GM12878 (cell line): Measurements from ENCODE around the gene PHACTR3. TPM values are rescaled to one million over a fixed set of nuclear protein-coding genes. Genes with fewer than 3 reads are reported as not detected.

Experiments used
- ATAC-seq: fragments of 200-7000 bp; cut with Tn5 transposase; 3 replicates; pipeline ENCODE4 v1.9.1; 2020; ENCODE audit warnings: mild to moderate bottlenecking, moderate library complexity
- BruUV-seq: library from RNA; stranded (reverse); fragments of 400-500 nt; replicated peaks from 2 replicates; lab custom pipeline; 2021; lab: Mats Ljungman, UMichigan
- CTCF ChIA-PET: fragments of 300-600 bp; sonication (Branson Sonifier 250); formaldehyde crosslinking; extraction: SDS; loops from one replicate; lab custom pipeline; 2021; ENCODE audit warnings: inconsistent platforms; lab: Yijun Ruan, JAX
- POLR2A ChIA-PET: fragments of 350-600 bp; formaldehyde crosslinking; extraction: SDS; loops from one replicate; lab custom pipeline; 2021; ENCODE audit warnings: inconsistent platforms; lab: Charles Lee
- RAD21 ChIA-PET: fragments of 300-600 bp; sonication (Branson Sonifier 250); formaldehyde crosslinking; loops from one replicate; lab custom pipeline; 2023; ENCODE audit warnings: antibody characterized with exemption; ENCODE audit not compliant: unreplicated experiment; lab: Charles Lee
- SMC1A ChIA-PET: fragments of 300-600 bp; sonication (Branson Sonifier 250); formaldehyde crosslinking; loops from one replicate; lab custom pipeline; 2023; ENCODE audit not compliant: unreplicated experiment, uncharacterized antibody; lab: Charles Lee
- DNase-seq: peaks from one replicate; pipeline ENCODE4 v3.0.0-alpha.2; 2011; ENCODE audit warnings: low read depth, low spot score
- FAIRE-seq: peaks from 3 replicates; lab custom pipeline; 2011; peaks lifted over from hg19 to GRCh38; lab: Jason Lieb, UNC
- H2AFZ ChIP-seq: 2 replicates; pipeline ENCODE4 v1.6.0; 2011; ENCODE audit warnings: low read depth, low read length, control low read depth; ENCODE audit not compliant: control insufficient read depth
- H3K27ac ChIP-seq: 2 replicates; pipeline ENCODE4 v1.5.1; 2011; ENCODE audit warnings: control low read depth; ENCODE audit not compliant: control insufficient read depth, insufficient read depth
- H3K27me3 ChIP-seq, 2 experiments: replicated peaks in 1 of 2; 2 replicates each; pipeline versions ENCODE4 v1.6.0 to v1.6.1; 2011; ENCODE audit warnings: low read length in 1 of 2; ENCODE audit not compliant: control insufficient read depth in 2 of 2, insufficient read depth in 2 of 2
- H3K36me3 ChIP-seq, 2 experiments: 2 replicates each; pipeline ENCODE4 v1.5.1; 2011; ENCODE audit warnings: low read length in 1 of 2; ENCODE audit not compliant: control insufficient read depth in 2 of 2, insufficient read depth in 2 of 2
- H3K4me1 ChIP-seq: 2 replicates; pipeline ENCODE4 v1.6.1; 2011; ENCODE audit warnings: mild to moderate bottlenecking, low read length, moderate library complexity, mixed read lengths; ENCODE audit not compliant: control insufficient read depth, insufficient read depth
- H3K4me2 ChIP-seq: 2 replicates; pipeline ENCODE4 v1.6.0; 2011; ENCODE audit warnings: control low read depth; ENCODE audit not compliant: control insufficient read depth, insufficient read depth
- H3K4me3 ChIP-seq: fragments of 200-600 bp; sonication (generic); 2 replicates; pipeline ENCODE4 v1.5.1; 2016
- H3K79me2 ChIP-seq: 2 replicates; pipeline ENCODE4 v1.6.0; 2011; ENCODE audit warnings: low read length; ENCODE audit not compliant: control insufficient read depth, insufficient read depth
- H3K9ac ChIP-seq: 2 replicates; pipeline ENCODE4 v1.8.0; 2011; ENCODE audit warnings: low read length, control low read depth, mixed read lengths; ENCODE audit not compliant: control insufficient read depth, insufficient read depth
- H3K9me3 ChIP-seq: replicated peaks from 3 replicates; pipeline ENCODE4 v1.5.1; 2011; ENCODE audit warnings: mild to moderate bottlenecking, low read length; ENCODE audit not compliant: control insufficient read depth, insufficient read depth
- H4K20me1 ChIP-seq: 2 replicates; pipeline ENCODE4 v1.6.0; 2011; ENCODE audit not compliant: control insufficient read depth, insufficient read depth
- E4F1 ChIP-seq: fragments of 450-650 bp; IDR thresholded peaks from 2 replicates; pipeline ENCODE4 v1.6.1; 2018; ENCODE audit warnings: borderline replicate concordance, mild to moderate bottlenecking; ENCODE audit not compliant: partially characterized antibody
- EGR1 ChIP-seq, 2 experiments: IDR thresholded peaks; 1 replicate in 1 of 2; 2 replicates in 1 of 2; pipeline ENCODE4 v1.6.1; 2011 to 2012; ENCODE audit warnings: low read depth in 2 of 2, low read length in 2 of 2, borderline replicate concordance in 1 of 2, mild to moderate bottlenecking in 1 of 2, moderate library complexity in 1 of 2
- HCFC1 ChIP-seq: fragments of 150-350 bp; IDR thresholded peaks from 2 replicates; pipeline ENCODE4 v1.6.1; 2014; ENCODE audit warnings: low read length
- POLR2AphosphoS5 ChIP-seq: IDR thresholded peaks from 2 replicates; pipeline ENCODE4 v1.6.1; 2011; ENCODE audit warnings: mild to moderate bottlenecking, low read length, inconsistent platforms
- RCOR1 ChIP-seq: conservative IDR thresholded peaks from 2 replicates; pipeline ENCODE4 v1.6.1; 2012; ENCODE audit warnings: low read depth, low read length, improper control_type of control experiment
- SMAD5 ChIP-seq: IDR thresholded peaks from 2 replicates; pipeline ENCODE4 v1.6.1; 2016; ENCODE audit warnings: antibody characterized with exemption, low read depth
- SREBF2 ChIP-seq: IDR thresholded peaks from 2 replicates; pipeline ENCODE4 v1.6.1; 2012; ENCODE audit warnings: mild to moderate bottlenecking, low read length
- STAT1 ChIP-seq: fragments of 450-650 bp; conservative IDR thresholded peaks from 2 replicates; pipeline ENCODE4 v1.6.1; 2014; ENCODE audit warnings: antibody characterized with exemption, mild to moderate bottlenecking
- SUPT20H ChIP-seq: IDR thresholded peaks from 2 replicates; pipeline ENCODE4 v1.6.1; 2011; ENCODE audit warnings: low read depth, mild to moderate bottlenecking, low read length, moderate library complexity, borderline replicate concordance; ENCODE audit not compliant: control insufficient read depth
- TCF3 ChIP-seq: IDR thresholded peaks from 2 replicates; pipeline ENCODE4 v1.6.1; 2012; ENCODE audit warnings: low read depth, mild to moderate bottlenecking, low read length, borderline replicate concordance; ENCODE audit not compliant: insufficient read depth
- ZBED1 ChIP-seq: IDR thresholded peaks from 2 replicates; pipeline ENCODE4 v1.6.1; 2016; ENCODE audit warnings: borderline replicate concordance
- ZNF24 ChIP-seq: fragments of 450-650 bp; IDR thresholded peaks from 2 replicates; pipeline ENCODE4 v1.6.1; 2017; ENCODE audit warnings: antibody characterized with exemption, mild to moderate bottlenecking
- WGBS: methylation state at CpG from one replicate; pipeline ENCODE4 v1.1.6; 2016; ENCODE audit warnings: low lambda C conversion rate; ENCODE audit not compliant: insufficient replicate concordance, insufficient coverage; ENCODE audit errors: missing lambda C conversion rate; 5-methylcytosine and 5-hydroxymethylcytosine counted together
- in situ Hi-C: fragments of 300-500 bp; cut with MboI; formaldehyde crosslinking; loops from 9 replicates; pipeline ENCODE4 v1.14.3; 2018; ENCODE audit warnings: mixed read lengths
- intact Hi-C: fragments of 100-400 bp; cut with micrococcal nuclease; formaldehyde crosslinking; loops from one replicate; pipeline ENCODE4 v1.14.2; 2022; ENCODE audit not compliant: unreplicated experiment
- polyA plus RNA-seq, 11 experiments: library from polyadenylated mRNA; depleted of rRNA in 4 of 11; unstranded in 6 of 11; stranded (reverse) in 5 of 11; fragments of >200 nt; fragmentation: Nextera tagmentation in 4 of 11; fragmentation: Illumina TruSeq in 1 of 11; extraction: Ambion mirVana in 4 of 11; extraction: Trizol in 1 of 11; gene quantifications; 1 replicate in 1 of 11; 2 replicates in 10 of 11; pipeline versions ENCODE4 v1.2.1 to v1.2.3, GENCODE V29; 2011 to 2016; ENCODE audit warnings: inconsistent platforms in 2 of 11, missing spikeins in 2 of 11, low read depth in 1 of 11
- total RNA-seq, 4 experiments: library from RNA; depleted of rRNA in 3 of 4; stranded (reverse); fragments of >200 nt in 3 of 4; fragmentation: Illumina TruSeq in 1 of 4; extraction: Trizol in 1 of 4; gene quantifications; 2 replicates each; pipeline versions ENCODE4 v1.2.1 to v1.2.3, GENCODE V29; 2013 to 2021
- TF ChIP-seq, protein P1 (sequence below): fragments of 450-650 bp; IDR thresholded peaks from 2 replicates; pipeline ENCODE4 v1.6.1; 2017; ENCODE audit warnings: low read depth, mild to moderate bottlenecking, moderate library complexity

The PHACTR3 gene
- total and polyA plus RNA-seq, 10 of the 15 experiments (the other 5 are each of a cell fraction or from before 2014, with no cell fraction given), result 0.17 to 2.7 (median 0.27) TPM; not detected in 1

DNA sequence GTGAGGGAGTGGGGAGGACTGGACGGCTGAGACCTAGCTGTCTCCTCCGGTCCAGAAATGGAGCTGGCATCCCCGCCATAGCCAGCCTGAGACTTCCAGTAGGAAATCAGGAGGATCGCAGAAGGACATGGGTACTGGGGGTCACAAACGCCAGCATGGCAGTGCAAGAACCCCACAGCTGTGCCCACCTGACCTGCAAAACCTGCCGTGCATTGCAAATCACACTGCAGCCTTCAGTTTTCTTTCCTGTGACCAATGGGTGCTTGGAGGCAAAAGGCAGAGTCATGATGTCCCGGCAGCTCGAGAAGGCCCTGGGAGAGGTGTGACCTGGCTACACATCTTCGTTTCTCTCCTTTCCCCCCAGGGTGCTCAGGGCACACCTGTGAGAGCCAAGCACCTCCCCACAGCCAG lies 23.3 kb upstream of the PHACTR3 start:
- Histone ChIP-seq H3K27me3 (peaks cover 3 to 5% of the 10 kb centered on the region in 2 experiments; a peak in 3 of 4 replicates), H3K4me3 (no peak overlapping the region), H3K9ac (no peak overlapping the region), H3K27ac (no peak overlapping the region), H3K4me1 (no peaks in the 10 kb centered on the region), H3K36me3 (no peaks in the 10 kb centered on the region), H4K20me1 (no peaks in the 10 kb centered on the region), H3K79me2 (no peaks in the 10 kb centered on the region), H3K9me3 (no peaks in the 10 kb centered on the region), H2AFZ (no peak overlapping the region), H3K4me2 (no peak overlapping the region)
- in situ Hi-C loops (no loop called here), intact Hi-C loops (no loop called here)
- ChIA-PET SMC1A (no interaction called here), RAD21 (no interaction called here), POLR2A (no interaction called here), CTCF (interaction anchor here (4.4 kb wide), 1 partner anchor 10 kb away, joined by 22 read pairs; no protein-coding TSS in a partner anchor)
- no peak for FAIRE-seq
- no peak for TF ChIP-seq HCFC1
- TF ChIP-seq ZNF24, result no peak
- no peak for TF ChIP-seq SREBF2
- TF ChIP-seq, protein P1, sequence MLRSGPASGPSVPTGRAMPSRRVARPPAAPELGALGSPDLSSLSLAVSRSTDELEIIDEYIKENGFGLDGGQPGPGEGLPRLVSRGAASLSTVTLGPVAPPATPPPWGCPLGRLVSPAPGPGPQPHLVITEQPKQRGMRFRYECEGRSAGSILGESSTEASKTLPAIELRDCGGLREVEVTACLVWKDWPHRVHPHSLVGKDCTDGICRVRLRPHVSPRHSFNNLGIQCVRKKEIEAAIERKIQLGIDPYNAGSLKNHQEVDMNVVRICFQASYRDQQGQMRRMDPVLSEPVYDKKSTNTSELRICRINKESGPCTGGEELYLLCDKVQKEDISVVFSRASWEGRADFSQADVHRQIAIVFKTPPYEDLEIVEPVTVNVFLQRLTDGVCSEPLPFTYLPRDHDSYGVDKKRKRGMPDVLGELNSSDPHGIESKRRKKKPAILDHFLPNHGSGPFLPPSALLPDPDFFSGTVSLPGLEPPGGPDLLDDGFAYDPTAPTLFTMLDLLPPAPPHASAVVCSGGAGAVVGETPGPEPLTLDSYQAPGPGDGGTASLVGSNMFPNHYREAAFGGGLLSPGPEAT, result no peak
- no peak for ATAC-seq
- BruUV-seq, result no TSS peak
- DNase-seq, result no peak
- WGBS, result 48% methylated on average over 9 of the region's 9 CpGs

GRCh38 chr20:59581993-59582679 lies 22.2 kb upstream of the PHACTR3 start:
- H3K27me3 ChIP-seq, result peaks cover 3 to 5% of the 10 kb centered on the region in 2 experiments; a peak in 3 of 4 replicates
- no peaks in the 10 kb centered on the region for H4K20me1 ChIP-seq
- H3K9me3 ChIP-seq, result no peaks in the 10 kb centered on the region
- no peaks in the 10 kb centered on the region for H3K79me2 ChIP-seq
- H2AFZ ChIP-seq, result no peak overlapping the region
- no peak overlapping the region for H3K4me2 ChIP-seq
- H3K36me3 ChIP-seq, result no peaks in the 10 kb centered on the region
- no TSS peak for BruUV-seq
- SMC1A ChIA-PET, result no interaction called here
- in situ Hi-C loops, result no loop called here
- FAIRE-seq (no peak), ATAC-seq (no peak), DNase-seq (no peak)
- no peak overlapping the region for H3K9ac ChIP-seq
- POLR2A ChIA-PET, result no interaction called here
- WGBS, result 6% methylated on average over 13 of the region's 13 CpGs
- no peaks in the 10 kb centered on the region for H3K4me1 ChIP-seq
- CTCF ChIA-PET, result interaction anchor here (4.4 kb wide), 1 partner anchor 11 kb away, joined by 22 read pairs; no protein-coding TSS in a partner anchor
- H3K27ac ChIP-seq, result no peak overlapping the region
- RAD21 ChIA-PET, result no interaction called here
- intact Hi-C loops, result no loop called here
- no peak overlapping the region for H3K4me3 ChIP-seq
- TF ChIP-seq RCOR1 (no peak), TCF3 (no peak), ZBED1 (no peak), ZNF24 (no peak), SMAD5 (no peak), STAT1 (no peak), EGR1 (IDR thresholded peaks at IDR 0.05; ENCODE audit: borderline replicate concordance in 1 of 2, low read depth in 2 of 2, low read length in 2 of 2) (no peak), E4F1 (no peak), SUPT20H (no peak), POLR2AphosphoS5 (no peak)
